Measurements from ENCODE around the gene GRIK5. TPM values are rescaled to one million over a fixed set of nuclear protein-coding genes. Genes with fewer than 3 reads are reported as not detected.

GRIK5 gene
- polyA plus RNA-seq, 6 donors from 2014 or later, result not detected

- Mint-ChIP-seq H3K36me3 (peaks cover 0 to 8% of the 10 kb centered on the region in 2 donors), H3K27ac (peak overlapping the region in 2 of 6 donors; percentile 5 to 19), H3K9me3 (peaks cover 0 to 5% (median 0%) of the 10 kb centered on the region in 7 donors), H3K4me1 (peaks cover 41 to 51% (median 43%) of the 10 kb centered on the region in 3 donors), H3K27me3 (no peaks in the 10 kb centered on the region), H3K4me3 (peak overlapping the region in 1 of 8 donors; percentile 92)
- ATAC-seq (ENCODE audit: low read depth in 2 of 2), result no peak
- no peak for DNase-seq
Measured at GRCh38 chr19:42079276-42079669, 9.3 kb upstream of the GRIK5 start.

- no peak for ATAC-seq (ENCODE audit: low read depth in 2 of 2)
- Mint-ChIP-seq H3K27me3 (no peaks in the 10 kb centered on the region), H3K4me1 (peaks cover 41 to 51% (median 43%) of the 10 kb centered on the region in 3 donors), H3K9me3 (peaks cover 0 to 5% (median 0%) of the 10 kb centered on the region in 7 donors), H3K36me3 (peaks cover 0 to 8% of the 10 kb centered on the region in 2 donors), H3K4me3 (peak overlapping the region in 4 of 8 donors; percentile 27 to 99 (median 94)), H3K27ac (peak overlapping the region in 3 of 6 donors; percentile 75 to 100 (median 91))
- no peak for DNase-seq
Measured at GRCh38 chr19:42078538-42079275, 8.7 kb upstream of the GRIK5 start.

- DNase-seq (no peak), ATAC-seq (ENCODE audit: low read depth in 2 of 2) (no peak)
- peaks cover 41 to 51% (median 43%) of the 10 kb centered on the region in 3 donors for H3K4me1 Mint-ChIP-seq
- H3K36me3 Mint-ChIP-seq, result peaks cover 0 to 8% of the 10 kb centered on the region in 2 donors
- H3K9me3 Mint-ChIP-seq, result peaks cover 0 to 5% (median 0%) of the 10 kb centered on the region in 7 donors
- H3K27me3 Mint-ChIP-seq, result no peaks in the 10 kb centered on the region
- H3K4me3 Mint-ChIP-seq, result peak overlapping the region; percentile 27 to 99 (median 92)
- peak overlapping the region in 5 of 6 donors; percentile 3 to 100 (median 75) for H3K27ac Mint-ChIP-seq
Measured at GRCh38 chr19:42078058-42078457, 8.1 kb upstream of the GRIK5 start.

- Mint-ChIP-seq H3K4me1 (peaks cover 35 to 41% (median 36%) of the 10 kb centered on the region in 3 donors), H3K36me3 (peaks cover 0 to 8% of the 10 kb centered on the region in 2 donors), H3K27ac (peak overlapping the region; percentile 90 to 100 (median 96)), H3K27me3 (peaks cover 0 to 5% (median 4%) of the 10 kb centered on the region in 3 donors), H3K4me3 (peak overlapping the region; percentile 91 to 99 (median 96)), H3K9me3 (peaks cover 0 to 5% (median 0%) of the 10 kb centered on the region in 7 donors)
- DNase-seq (no peak), ATAC-seq (ENCODE audit: low read depth in 2 of 2) (peak; percentile 11 to 12)
Measured at GRCh38 chr19:42076380-42076944, 6.5 kb upstream of the GRIK5 start.

- peaks cover 0 to 5% (median 0%) of the 10 kb centered on the region in 7 donors for H3K9me3 Mint-ChIP-seq
- H3K27me3 Mint-ChIP-seq, result peaks cover under 1 to 11% (median 11%) of the 10 kb centered on the region in 3 donors
- peak; percentile 91 to 93 for ATAC-seq (ENCODE audit: low read depth in 2 of 2)
- peak within 1 kb of the TSS; percentile 92 to 100 (median 98) for H3K4me3 Mint-ChIP-seq
- peak within 1 kb of the TSS; percentile 99 to 100 (median 100) for H3K27ac Mint-ChIP-seq
- peaks cover 0 to 8% of the 10 kb centered on the region in 2 donors for H3K36me3 Mint-ChIP-seq
- peak; percentile 98 for DNase-seq
- peaks cover 32 to 38% (median 37%) of the 10 kb centered on the region in 3 donors for H3K4me1 Mint-ChIP-seq
Measured at GRCh38 chr19:42075616-42076379, 5.8 kb upstream of the GRIK5 start, which contains the start of gene ZNF574. TSS of gene ZNF574 (plus strand) at chr19:42076166. CDS start at chr19:42078607, 2,441 bp downstream.

- peak in 1 of 2 donors; percentile 1 for ATAC-seq (ENCODE audit: low read depth in 2 of 2)
- H3K36me3 Mint-ChIP-seq, result peaks cover 0 to 8% of the 10 kb centered on the region in 2 donors
- H3K27me3 Mint-ChIP-seq, result peaks cover 5 to 16% (median 16%) of the 10 kb centered on the region in 3 donors
- DNase-seq, result peak; percentile 15
- H3K27ac Mint-ChIP-seq, result peak overlapping the region; percentile 99 to 100 (median 100)
- peaks cover 0 to 5% (median 0%) of the 10 kb centered on the region in 7 donors for H3K9me3 Mint-ChIP-seq
- peaks cover 32 to 42% (median 42%) of the 10 kb centered on the region in 3 donors for H3K4me1 Mint-ChIP-seq
- peak overlapping the region; percentile 92 to 100 (median 98) for H3K4me3 Mint-ChIP-seq
Measured at GRCh38 chr19:42075364-42075615, 5.3 kb upstream of the GRIK5 start.

- peaks cover 7 to 20% (median 20%) of the 10 kb centered on the region in 3 donors for H3K27me3 Mint-ChIP-seq
- H3K27ac Mint-ChIP-seq, result peak overlapping the region; percentile 99 to 100 (median 100)
- peaks cover 0 to 8% of the 10 kb centered on the region in 2 donors for H3K36me3 Mint-ChIP-seq
- DNase-seq, result no peak
- H3K4me3 Mint-ChIP-seq, result peak overlapping the region; percentile 92 to 100 (median 98)
- peaks cover 32 to 44% (median 43%) of the 10 kb centered on the region in 3 donors for H3K4me1 Mint-ChIP-seq
- no peak for ATAC-seq (ENCODE audit: low read depth in 2 of 2)
- peaks cover 0 to 5% (median 0%) of the 10 kb centered on the region in 7 donors for H3K9me3 Mint-ChIP-seq
Measured at GRCh38 chr19:42074513-42075363, 4.7 kb upstream of the GRIK5 start.

GRCh38 chr19:42071247-42071646, 1.2 kb upstream of the GRIK5 start:
- Mint-ChIP-seq H3K27me3 (peaks cover 7 to 20% (median 20%) of the 10 kb centered on the region in 3 donors), H3K27ac (no peak overlapping the region), H3K4me1 (peaks cover 10 to 21% (median 21%) of the 10 kb centered on the region in 3 donors), H3K9me3 (peaks cover 0 to 5% (median 0%) of the 10 kb centered on the region in 7 donors), H3K36me3 (peaks cover 0 to 8% of the 10 kb centered on the region in 2 donors), H3K4me3 (peak overlapping the region in 1 of 8 donors; percentile 72)
- DNase-seq (no peak), ATAC-seq (ENCODE audit: low read depth in 2 of 2) (no peak)

- DNase-seq, result no peak
- no peak overlapping the region for H3K27ac Mint-ChIP-seq
- H3K36me3 Mint-ChIP-seq, result no peaks in the 10 kb centered on the region
- H3K27me3 Mint-ChIP-seq, result peaks cover 7 to 29% (median 25%) of the 10 kb centered on the region in 3 donors
- no peaks in the 10 kb centered on the region for H3K9me3 Mint-ChIP-seq
- no peak overlapping the region for H3K4me3 Mint-ChIP-seq
- ATAC-seq (ENCODE audit: low read depth in 2 of 2), result peak; percentile 7 to 16
- H3K4me1 Mint-ChIP-seq, result peaks cover 0 to 9% (median 6%) of the 10 kb centered on the region in 3 donors
Measured at GRCh38 chr19:42068756-42069571, 1.0 kb downstream of the GRIK5 start.

- Mint-ChIP-seq H3K27me3 (peaks cover 7 to 34% (median 25%) of the 10 kb centered on the region in 3 donors), H3K4me3 (no peak overlapping the region), H3K27ac (no peak overlapping the region), H3K4me1 (peaks cover 0 to 9% (median 6%) of the 10 kb centered on the region in 3 donors), H3K36me3 (no peaks in the 10 kb centered on the region), H3K9me3 (no peaks in the 10 kb centered on the region)
- DNase-seq (no peak), ATAC-seq (ENCODE audit: low read depth in 2 of 2) (no peak)
Measured at GRCh38 chr19:42068361-42068755, 1.6 kb downstream of the GRIK5 start.

- no peak overlapping the region for H3K27ac Mint-ChIP-seq
- H3K4me3 Mint-ChIP-seq, result no peak overlapping the region
- H3K36me3 Mint-ChIP-seq, result no peaks in the 10 kb centered on the region
- H3K27me3 Mint-ChIP-seq, result peaks cover 7 to 34% (median 25%) of the 10 kb centered on the region in 3 donors
- H3K9me3 Mint-ChIP-seq, result no peaks in the 10 kb centered on the region
- no peak for ATAC-seq (ENCODE audit: low read depth in 2 of 2)
- H3K4me1 Mint-ChIP-seq, result peaks cover 0 to 9% (median 6%) of the 10 kb centered on the region in 3 donors
- no peak for DNase-seq
Measured at GRCh38 chr19:42067315-42067888, 2.6 kb downstream of the GRIK5 start.

Measured in naive B cell (primary cell).